HG02623 (cell line): ENCODE data around the gene LILRB3.
"Not testable (repeated sequence)": the region's sequence is repeated elsewhere in the genome, so short reads cannot be mapped to it uniquely, and the experiment has no call there.

Experiments
- ATAC-seq: cut with Tn5 transposase; IDR thresholded peaks from one replicate; pipeline ENCODE4 v1.9.1; 2021; ENCODE audit warnings: moderate library complexity; ENCODE audit not compliant: unreplicated experiment

Gene LILRB3

DNA sequence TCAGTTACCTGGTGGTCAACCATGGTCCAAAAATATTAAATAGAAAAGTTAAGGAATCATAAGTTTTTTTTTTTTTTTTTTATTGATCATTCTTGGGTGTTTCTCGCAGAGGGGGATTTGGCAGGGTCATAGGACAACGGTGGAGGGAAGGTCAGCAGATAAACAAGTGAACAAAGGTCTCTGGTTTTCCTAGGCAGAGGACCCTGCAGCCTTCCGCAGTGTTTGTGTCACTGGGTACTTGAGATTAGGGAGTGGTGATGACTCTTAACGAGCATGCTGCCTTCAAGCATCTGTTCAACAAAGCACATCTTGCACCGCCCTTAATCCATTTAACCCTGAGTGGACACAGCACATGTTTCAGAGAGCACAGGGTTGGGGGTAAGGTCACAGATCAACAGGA is 8.6 kb downstream of the LILRB3 start:
- ATAC-seq, result not testable (repeated sequence)

DNA sequence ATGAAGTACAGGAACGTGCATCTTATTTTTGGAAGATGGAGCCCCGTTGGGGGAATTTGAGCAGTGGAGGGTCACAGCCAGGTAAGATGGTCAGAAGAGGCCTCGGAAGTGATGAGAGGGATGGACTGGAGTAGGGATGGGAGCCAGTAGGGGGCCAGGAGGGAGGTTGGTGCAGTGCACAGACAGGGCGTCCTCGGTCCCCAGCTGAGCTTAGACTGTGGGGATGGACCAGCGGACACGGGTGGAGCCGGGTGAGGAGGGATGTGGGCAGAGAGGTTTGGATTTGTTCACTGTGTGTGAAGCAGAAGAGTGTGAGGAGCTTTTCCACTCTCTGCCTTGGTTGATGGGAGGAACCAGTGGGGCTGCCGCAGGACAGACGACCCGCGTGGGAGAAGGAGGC is 11.6 kb downstream of the LILRB3 start:
- no peak for ATAC-seq

DNA sequence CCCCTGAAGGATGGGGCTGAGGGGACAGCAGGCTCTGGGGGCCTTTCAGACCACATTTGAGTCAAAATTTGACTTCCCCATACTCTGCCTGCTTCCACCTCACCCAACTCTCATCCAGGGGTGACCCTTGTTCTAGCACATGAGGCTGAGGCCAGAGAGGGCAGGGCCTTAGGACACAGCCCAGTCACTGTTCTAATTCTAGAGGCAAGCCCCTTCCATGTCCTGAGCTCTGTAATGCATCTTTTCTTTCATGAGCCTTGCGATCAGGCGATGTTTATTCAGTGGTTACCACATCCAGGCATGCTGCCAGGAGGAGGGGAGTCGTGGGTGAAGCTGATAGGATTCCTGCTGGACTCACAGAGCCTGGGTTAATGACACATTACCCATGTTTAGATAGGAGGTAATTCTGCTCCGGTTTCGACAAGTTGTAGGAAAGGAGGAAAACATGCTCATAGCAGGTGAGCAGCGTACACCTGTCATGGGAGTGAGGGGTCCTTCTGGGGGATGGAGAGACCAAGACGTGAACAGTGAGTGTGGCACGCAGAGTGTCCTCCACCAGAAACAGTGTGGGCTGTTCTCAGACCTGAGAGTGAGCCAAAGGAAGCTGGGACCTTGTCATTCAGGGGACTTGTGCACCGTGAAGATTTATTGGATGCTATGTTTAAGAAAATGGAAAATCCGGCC is 12.9 kb downstream of the LILRB3 start:
- ATAC-seq, result no peak

DNA sequence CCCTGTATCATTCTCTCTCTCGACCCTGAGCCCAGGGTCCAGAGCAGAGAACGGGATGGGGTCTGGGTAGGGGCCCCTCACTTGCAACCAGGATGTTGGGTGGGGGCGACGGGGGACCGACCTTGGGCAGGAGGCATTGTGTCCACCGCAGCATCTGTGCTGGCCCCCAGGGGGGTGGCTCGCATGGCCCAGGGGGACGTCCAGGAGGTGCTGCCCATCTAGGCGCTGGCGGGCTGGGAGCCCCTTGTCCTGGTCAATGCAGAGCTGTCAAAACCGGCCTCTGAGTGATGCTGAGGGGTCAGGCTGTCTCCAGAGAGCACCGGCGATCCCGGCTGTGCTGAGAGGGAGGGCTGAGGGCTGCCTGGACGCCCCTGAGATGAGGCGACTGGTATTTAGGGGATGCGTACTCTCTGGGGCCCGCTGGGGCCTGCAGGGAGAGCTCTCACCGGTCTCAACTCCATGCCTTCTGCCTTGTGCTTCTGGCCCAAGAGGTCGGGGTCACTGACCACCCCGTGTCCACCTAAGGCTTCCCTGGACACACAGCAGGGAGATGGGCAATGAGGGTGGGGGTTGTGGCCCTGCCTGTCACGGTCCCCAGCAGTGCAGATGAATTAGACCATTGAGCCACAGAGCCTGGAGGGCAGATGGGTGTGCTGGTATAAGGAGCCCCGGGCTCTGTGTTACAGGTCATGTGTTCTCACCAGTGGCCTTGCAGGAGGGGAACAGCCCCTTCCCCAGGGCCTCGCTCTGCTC is 13.6 kb downstream of the LILRB3 start:
- no peak for ATAC-seq

DNA sequence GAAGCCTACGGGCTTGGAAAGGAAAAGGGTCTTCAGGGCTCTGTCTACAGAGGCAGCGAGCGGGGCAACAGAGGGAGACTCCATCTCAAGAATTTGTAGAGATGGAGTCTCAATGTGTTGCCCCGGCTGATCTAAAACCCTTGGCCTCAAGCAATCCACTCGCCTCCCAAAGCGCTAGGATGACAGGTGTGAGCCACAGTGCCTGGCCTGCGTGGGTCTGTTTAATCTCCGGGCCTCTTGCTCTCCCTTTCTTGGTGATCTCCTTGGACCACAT is 14.1 kb downstream of the LILRB3 start:
- ATAC-seq, result no peak

DNA sequence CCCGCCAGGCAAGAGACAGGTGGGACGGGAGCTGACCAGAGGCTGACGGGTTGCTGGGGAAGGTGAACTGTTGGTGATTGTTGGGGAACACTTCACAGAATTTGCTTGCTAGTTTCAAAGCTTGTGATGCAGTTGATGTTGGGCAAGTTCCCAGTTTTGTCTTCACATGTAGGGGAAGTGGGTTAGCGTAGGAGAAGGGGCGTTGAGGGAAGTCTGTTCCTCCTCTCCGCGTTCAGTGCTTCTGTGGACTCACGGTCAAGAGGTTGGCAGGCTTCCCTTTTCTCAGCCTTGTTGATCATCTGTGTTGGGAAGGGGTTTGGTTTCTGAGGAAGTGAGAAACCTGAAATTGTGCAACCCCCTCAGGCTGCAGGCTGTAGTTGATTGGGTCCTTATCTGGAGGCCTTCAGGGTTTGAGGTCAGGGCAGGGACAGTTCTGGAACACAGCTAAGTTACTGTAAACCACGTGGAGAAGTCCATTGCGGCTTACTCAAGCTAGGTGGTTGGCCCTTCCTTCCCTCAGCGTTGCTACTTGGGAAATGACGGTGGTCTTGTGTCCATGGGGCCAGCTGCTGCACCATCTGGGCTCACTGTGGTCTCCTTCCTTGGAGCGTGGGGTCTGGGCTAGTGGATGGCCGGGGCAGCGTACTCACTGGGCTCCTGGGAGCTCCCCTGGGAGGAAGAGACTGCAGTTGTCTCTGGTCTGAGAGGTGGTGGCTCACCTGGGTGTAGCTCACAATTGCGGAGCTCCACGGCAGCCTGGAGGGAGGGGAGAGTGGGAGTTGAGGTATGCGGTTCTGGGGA is 14.6 kb downstream of the LILRB3 start:
- ATAC-seq, result peak; percentile 48

DNA sequence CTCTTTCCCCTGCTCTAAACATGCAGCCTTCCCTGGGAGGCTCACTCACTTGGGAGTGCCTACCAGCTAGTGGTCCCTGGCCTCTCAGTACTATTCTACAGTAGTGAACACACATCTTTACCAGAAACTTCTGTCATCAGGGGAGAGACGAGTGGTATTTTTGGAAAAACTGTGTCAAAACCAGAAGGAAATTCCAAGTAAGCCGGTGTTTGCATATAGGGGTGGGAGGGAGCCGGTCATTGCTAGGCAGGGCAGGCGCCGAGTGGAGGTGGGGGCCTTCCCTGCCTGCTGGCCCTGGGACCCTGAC is 15.2 kb downstream of the LILRB3 start:
- ATAC-seq, result peak; percentile 11

DNA sequence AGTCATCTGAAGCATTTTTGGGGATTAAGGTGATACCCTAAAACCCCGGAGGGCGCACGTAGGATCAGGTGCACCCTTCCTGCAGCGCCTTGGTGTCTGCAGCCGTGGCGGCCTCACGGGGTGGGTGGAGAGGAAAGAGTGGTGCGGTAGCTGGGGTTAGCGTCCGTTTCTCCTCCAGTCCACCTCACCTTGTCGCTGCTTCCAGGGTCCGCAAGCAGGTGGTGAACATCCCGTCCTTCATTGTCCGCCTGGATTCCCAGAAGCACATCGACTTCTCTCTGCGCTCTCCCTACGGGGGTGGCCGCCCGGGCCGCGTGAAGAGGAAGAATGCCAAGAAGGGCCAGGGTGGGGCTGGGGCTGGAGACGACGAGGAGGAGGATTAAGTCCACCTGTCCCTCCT is 15.6 kb downstream of the LILRB3 start:
- not testable (repeated sequence) for ATAC-seq

DNA sequence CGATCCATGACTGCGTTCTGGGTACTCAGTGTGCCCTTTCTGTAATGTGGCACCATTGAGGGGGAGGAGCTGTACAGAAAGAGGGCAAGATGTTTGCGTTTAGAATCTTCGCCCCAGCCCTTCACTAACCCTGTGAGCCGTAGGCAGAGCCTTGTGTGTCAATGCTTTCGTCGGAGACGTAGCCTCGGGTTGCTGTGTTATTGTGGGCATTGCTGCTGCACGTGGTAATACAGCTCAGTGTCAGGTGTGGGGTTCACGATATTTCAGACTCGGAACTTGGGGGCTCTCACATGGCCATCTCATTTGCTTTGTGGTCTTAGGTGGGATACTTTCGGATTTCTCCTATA is 16.0 kb downstream of the LILRB3 start:
- ATAC-seq, result no peak

DNA sequence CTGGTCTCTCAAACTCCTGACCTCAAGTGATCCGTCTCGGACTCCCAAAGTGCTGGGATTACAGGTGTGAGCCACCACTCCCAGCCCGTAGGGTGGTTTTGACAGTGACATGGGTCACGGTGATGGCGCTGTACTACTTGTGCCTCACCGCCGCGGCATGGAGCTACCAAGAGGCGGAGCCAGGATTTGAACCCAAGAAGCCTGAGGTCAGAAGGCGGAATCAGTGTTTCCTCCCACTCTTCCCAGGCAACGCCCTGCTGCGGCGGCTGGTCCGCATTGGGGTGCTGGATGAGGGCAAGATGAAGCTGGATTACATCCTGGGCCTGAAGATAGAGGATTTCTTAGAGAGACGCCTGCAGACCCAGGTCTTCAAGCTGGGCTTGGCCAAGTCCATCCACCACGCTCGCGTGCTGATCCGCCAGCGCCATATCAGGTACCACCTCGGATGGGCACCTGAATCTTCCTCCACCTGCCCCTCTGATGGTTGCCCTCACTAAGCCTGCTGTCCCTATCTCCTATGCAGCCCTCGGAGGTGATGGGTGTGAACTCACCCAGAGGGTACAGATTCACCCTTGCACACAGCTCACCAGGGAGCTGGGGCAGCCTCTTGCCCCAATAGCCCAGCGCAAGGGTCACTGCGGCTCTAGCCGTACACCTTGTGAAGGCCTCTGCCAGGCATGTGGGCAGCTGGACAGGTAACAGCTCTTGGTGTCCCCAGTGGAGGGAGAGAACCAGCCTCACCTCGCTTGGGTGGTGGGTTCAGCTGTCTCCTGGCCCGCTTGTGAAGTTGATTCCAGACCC is 16.6 kb downstream of the LILRB3 start:
- ATAC-seq, result no peak

DNA sequence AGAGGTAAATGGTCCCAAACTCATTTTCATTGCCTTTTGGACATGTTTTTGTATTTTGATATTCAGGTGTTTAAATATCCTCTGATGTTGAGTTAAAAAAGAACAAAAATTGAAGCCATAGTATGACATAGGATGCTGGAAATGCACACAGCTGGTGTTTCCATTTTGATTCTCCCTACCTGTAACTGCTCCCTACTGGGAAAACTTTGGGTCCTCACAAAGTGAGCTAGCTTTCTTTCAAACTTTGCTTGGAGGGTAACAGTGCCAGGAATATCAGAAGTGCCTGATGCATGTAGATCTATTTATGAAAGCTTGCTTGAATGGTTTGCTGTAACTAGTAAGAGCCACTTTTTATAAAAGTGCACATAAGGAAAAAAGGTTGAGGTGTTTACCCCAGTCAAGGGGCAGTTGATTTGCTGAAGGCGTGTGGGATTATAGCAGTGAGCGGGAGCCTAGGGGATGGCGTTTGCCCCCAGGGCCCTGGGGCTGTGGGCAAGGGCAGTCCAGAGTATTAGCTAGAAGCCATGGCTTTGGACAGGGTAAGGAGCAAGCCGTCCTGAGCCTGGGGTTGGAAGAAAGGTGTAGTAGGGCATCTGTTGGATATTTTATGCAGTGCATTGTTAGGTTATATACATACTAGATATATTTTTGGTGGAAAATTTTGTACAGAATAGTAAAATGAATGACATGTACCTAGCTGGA is 17.9 kb downstream of the LILRB3 start:
- ATAC-seq, result no peak

DNA sequence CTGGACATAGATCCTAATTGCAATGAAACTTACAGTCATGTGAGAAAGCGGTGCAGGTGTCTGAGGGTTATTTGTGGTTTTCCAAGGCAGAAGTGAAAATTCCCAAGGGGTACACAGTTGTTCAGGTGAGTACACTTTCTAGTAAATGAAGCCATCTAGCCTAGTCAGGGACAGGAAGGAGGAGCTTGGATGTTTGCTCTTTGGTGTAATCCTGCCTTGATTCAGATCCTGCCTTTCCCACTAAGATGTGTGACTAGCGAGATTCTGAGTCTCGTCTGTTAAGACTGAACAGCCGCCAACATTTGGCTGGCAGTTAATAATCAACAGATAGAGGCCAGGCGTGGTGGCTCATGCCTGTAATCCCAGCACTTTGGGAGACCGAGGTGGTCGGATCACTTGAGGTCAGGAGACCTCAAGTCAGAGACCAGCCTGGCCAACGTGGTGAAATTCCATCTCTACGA is 19.6 kb downstream of the LILRB3 start:
- no peak for ATAC-seq

DNA sequence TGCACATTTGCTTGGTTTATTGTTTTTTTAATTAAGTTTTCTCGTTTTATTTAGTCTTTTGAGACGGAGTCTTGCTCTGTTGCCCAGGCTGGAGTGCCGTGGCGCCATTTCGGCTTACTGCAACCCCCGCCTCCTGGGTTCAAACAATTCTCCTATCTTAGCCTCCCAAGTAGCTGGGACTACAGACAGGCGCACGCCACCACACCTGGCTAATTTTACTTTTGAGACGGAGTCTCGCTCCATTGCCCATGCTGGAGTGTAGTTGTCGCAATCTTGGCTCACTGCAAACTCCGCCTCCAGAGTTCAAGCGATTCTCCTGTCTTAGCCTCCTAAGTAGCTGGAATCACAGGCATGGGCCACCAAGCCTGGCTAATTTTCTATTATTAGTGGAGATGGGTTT is 20.8 kb downstream of the LILRB3 start:
- ATAC-seq, result no peak

DNA sequence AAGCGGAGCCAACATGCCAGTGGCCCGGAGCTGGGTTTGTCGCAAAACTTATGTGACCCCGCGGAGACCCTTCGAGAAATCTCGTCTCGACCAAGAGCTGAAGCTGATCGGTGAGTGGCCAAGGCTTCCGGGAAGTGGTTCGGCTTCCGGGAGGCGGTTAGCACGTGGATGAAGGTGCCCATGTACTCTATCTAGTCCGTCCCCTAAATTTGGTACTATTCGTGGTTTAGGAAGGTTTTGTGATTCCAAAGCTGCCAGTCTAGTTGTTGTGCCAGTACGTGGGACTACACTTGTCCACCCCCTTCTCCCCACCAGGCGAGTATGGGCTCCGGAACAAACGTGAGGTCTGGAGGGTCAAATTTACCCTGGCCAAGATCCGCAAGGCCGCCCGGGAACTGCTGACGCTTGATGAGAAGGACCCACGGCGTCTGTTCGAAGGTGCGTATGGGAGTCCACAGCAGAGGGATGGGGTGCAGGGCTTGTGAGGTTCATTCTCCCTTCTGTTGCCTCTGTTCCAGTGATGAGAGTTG is 21.6 kb downstream of the LILRB3 start:
- ATAC-seq, result no peak

DNA sequence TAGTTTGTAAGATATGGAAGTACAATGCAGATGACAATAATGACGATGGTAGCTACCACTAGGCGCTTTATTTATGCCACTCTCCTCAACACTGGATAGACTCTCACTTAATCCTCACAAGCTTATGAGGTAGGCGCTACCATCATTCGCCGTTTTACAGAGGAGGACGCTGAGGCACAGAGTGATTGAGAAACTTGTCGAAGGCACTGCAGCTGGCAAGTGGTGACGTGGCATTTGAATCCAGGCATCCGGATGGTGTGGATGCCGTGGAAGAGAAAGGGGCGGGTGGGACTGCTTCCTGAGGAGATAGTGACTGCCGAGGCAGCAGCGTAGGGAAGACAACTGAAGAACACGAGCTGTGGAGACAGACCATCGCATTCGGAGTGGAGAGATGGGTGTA is 23.4 kb downstream of the LILRB3 start:
- no peak for ATAC-seq

DNA sequence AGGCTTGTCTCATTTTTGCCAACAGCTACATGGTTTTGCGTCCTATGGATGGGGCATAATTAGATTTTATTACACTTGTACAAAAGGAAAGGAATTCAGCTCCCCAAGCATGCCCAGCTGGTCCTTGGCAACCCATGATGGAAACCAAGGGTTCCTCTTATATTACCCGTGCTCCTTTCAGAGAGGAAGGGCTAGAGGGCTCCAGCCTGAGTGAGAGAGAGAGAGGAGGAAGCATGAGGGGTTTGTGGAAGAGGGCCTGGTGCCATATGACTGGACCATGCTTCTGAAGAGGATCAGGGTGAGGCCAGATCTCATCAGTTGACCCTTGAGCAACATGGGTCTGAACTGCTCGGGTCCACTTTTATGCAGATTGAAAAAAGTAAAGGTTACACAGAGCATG is 25.7 kb downstream of the LILRB3 start:
- no peak for ATAC-seq

DNA sequence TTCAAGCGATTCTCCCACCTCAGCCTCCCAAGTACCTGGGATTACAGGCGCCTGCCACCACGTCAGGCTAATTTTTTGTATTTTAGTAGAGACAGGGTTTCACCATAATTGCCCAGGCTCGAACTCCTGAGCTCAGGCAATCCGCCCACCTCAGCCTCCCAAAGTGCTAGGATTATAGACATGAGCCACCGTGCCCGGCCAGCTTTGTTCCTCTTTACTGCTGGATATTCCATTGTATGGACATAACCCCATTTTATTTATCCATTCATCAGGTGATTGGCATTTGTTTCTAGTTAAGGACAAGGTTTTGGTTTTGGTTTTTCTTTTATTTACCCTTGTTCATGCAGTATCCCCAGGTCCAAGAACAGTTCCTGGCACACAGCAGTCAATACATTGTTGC is 26.3 kb downstream of the LILRB3 start:
- no peak for ATAC-seq

DNA sequence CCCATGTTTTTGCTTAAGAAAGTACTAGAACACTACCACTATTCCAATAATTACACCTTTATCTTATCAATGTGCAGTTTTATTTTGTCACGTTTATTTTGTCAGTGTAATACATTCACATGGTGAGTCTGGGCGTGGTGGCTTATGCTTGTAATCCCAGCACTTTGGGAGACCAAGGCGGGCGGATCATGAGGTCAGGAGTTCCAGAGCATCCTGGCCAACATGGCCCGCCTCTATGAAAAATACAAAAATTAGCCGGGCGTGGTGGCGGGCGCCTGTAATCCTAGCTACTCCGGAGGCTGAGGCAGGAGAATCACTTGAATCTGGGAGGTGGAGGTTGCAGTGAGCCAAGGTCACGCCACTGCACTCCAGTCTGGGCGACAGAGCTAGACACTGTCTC is 28.3 kb downstream of the LILRB3 start:
- ATAC-seq, result not testable (repeated sequence)

DNA sequence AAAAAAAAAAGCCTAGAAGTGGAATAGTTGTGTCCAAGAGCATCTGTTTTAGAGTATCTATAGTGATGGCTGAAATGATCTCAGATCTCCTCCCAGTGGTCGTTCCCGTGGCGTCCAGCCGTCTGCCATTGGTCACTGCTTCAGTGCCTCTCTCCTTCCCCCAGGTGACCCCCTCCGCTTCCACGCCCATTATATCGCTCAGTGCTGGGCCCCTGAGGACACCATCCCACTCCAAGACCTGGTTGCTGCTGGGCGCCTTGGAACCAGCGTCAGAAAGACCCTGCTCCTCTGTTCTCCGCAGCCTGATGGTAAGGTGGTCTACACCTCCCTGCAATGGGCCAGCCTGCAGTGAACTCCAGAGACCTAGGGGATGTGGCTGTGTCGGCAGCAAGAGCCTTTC is 29.8 kb downstream of the LILRB3 start:
- ATAC-seq, result no peak

DNA sequence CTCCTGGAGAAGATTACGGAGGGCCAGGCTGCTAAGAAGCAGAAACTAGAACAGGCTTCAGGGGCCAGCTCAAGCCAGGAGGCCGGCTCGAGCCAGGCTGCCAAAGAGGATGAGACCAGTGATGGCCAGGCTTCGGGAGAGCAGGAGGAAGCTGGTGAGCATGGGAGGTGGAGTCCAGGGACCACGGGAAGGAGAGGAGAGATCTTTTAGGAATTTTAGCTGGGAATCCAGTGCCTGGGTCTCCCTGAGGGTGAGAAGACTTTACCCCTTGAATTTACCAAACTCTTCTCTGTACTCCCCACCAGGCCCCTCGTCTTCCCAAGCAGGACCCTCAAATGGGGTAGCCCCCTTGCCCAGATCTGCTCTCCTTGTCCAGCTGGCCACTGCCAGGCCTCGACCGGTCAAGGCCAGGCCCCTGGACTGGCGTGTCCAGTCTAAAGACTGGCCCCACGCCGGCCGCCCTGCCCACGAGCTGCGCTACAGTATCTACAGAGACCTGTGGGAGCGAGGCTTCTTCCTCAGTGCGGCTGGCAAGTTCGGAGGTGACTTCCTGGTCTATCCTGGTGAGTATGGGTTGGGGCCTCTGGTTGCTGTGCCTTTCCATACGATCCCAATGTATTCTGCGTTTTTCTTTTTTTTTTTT is 30.9 kb downstream of the LILRB3 start:
- no peak for ATAC-seq
